GM18868 (cell line): Measurements from ENCODE around the gene RAB26.
"Not testable (repeated sequence)": the region's sequence is repeated elsewhere in the genome, so short reads cannot be mapped to it uniquely, and the experiment has no call there.

Experiments
- ATAC-seq: cut with Tn5 transposase; IDR thresholded peaks from one replicate; pipeline ENCODE4 v1.9.1; 2021; ENCODE audit warnings: mild to moderate bottlenecking, moderate library complexity; ENCODE audit not compliant: unreplicated experiment

Gene RAB26

DNA sequence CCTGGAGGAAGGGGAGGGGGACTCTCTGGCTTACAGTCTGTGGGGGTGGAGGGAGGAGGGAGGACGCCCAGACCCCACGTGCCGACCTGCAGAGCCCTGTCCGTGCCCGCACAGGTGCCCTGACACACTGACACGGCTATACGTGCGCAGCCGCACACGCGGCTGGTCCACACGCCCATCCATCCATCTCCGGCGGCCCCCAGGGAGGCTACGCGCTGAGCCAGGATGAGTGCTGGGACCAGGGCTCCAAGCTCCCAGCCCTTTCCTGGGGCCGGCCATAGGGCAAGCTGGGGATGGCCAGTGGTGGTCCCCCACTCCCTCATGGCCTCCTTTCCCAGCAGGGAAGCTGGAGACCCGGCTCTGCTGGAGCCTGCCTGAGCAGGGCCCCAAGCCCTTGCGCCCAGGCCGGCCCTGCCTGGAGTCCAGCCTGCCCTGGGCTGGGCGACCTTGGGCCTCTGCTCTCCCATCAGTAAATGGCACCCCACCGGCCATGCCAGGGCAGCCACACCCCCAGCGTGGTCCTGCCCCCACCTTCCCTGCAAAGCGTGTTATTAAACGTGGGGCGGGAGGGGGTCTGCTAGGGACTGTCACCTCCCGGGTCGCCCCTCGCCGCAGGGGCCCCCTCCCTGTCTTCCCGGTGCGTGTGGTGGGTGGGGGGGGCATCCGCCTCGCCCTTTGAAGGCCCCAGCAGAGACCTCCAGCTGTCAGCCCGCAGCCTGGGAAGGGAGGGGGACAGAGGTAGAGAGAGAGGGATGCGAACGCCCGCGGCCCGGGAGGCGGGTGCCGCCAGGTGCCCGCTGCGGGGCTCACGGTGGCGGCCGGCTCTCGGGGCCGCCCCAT, 47.1 kb downstream of the RAB26 start:
- no peak for ATAC-seq

DNA sequence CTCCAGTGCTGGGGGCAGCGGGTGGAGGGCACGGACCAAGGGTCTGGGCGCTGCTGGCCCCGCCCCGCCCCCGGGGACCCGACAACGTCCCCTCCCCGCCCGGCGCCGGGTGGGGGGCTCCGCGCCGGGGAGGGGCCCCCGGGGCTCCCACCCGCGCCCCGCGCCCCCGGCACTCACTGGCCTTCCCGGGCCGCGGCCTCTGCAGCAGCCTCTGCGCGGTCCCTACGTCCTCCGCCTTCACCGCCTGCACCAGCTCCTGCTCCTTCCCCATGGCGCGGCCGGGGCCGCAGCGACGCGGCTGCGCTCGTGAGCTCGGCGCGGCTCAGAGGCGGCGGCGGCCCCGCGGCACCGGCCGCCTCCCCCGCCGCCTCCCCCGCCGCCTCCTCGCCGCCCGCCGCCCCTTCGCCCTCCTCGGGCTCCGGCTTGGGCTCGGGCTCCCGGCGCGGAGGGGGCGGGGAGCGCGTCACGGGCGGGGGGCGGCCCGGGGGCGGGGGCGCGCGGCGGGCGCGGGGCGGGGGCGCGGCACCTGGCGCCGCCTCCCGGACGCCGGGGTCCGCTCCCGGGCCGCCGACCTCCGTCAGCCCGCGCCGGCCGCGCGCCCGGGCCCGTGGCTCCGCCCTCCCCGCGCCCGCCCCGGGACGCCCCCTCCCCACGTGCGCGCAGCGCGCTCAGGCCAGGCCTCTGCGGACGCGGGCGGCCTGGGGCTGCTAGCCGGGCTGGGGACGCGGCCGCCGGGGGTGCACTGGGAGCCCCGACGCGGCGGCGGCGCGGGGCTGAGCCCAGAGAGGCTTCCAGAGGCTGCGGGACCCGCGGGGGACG, 47.9 kb downstream of the RAB26 start, which contains the start of gene CASKIN1:
Gene CASKIN1 (minus strand): TSS at position 444 of the 819 bp plus-strand sequence. CDS start 173 bp downstream, at position 271.
- no peak for ATAC-seq

- no peak for ATAC-seq
Observed at GRCh38 chr16:2196981-2197511, 48.6 kb downstream of the RAB26 start.

- no peak for ATAC-seq
Observed at GRCh38 chr16:2197765-2198164, 49.3 kb downstream of the RAB26 start.

- ATAC-seq = no peak
Observed at GRCh38 chr16:2198283-2198682, 49.9 kb downstream of the RAB26 start.

DNA sequence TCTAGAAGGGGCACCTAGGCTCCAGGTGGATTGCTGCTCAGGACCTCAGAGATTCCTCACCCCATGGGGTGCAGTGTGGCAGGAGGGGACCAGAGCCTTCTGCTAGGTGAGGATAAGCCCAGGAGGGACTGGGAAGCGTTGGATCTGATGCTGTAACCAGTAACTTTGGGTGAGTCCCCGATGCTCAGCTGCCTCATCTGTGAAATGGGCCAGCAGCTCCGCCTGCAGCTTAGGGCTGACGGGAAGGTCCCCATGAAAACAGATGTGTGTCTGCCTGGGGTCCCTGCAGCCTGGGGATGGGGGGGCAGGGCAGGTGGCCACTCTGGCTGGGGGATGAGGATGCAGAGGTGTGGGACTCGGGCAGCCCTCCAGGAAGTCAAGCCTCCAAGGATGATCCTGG, 50.7 kb downstream of the RAB26 start:
- no peak for ATAC-seq

DNA sequence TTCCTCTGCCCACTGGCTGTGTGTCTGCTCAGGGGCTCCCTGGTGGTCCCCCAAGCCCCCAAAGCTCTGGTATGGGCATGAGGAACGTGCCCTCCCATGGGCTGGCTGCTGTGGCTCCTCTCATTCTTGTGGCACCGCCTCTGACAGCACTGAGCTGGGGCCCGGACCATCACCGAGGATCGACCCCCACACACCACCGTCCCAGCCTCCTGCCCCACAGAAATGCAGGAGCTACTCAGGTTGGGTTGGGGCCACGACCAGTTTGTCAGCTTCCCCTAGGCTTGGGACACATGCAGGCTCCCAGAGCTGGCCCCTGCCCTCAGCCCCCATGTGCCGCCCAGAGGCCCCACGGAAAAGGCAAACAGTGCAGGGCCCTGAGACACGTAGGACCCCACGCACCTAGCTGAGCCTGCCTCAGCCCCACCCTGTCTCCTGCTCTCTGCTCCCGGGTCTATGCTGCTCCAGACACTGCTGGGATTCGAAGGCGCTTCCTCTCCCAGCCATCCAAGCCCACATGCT, 51.3 kb downstream of the RAB26 start:
- ATAC-seq = no peak

GRCh38 chr16:2200313-2200712, 51.9 kb downstream of the RAB26 start:
- ATAC-seq = no peak

DNA sequence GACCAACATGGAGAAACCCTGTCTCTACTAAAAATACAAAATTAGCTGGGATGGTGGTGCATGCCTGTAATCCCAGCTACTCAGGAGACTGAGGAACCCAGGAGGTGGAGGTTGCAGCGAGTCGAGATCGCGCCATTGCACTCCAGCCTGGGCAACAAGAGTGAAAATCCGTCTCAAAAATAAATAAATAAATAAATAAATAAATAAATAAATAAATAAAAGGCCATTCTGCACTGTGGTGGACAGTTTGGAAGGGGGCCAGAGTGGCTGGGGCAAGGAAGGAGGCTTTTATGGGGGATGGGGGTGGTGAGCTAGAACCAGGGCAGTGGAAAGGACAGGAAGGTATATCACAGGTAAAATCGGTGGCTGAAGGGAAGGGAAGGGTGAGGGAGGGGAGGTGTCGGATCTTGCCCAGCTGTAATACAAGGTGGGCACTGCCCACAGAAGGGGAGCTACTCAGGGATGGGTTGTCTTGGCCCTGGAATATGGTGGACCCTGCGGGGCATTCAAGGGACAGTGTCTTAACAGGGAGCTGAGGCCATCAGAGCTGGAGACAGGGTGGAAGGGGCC, 54.8 kb downstream of the RAB26 start:
- not testable (repeated sequence) for ATAC-seq
